HepG2 (cell line): Measurements from ENCODE around the gene VSIG2. TPM values are rescaled to one million over a fixed set of nuclear protein-coding genes. Genes with fewer than 3 reads are reported as not detected.

Experiments used
- DMAP1 ChIP-seq: IDR thresholded peaks from 2 replicates; pipeline ENCODE4 v1.6.1; 2016
- EEA1 ChIP-seq: sonication (generic); formaldehyde crosslinking; IDR thresholded peaks from 2 replicates; pipeline ENCODE4 v1.5.1; 2020; ENCODE audit warnings: mild to moderate bottlenecking, missing genetic modification reagents, borderline replicate concordance
- ELF1 ChIP-seq: sonication (generic); formaldehyde crosslinking; IDR thresholded peaks from 2 replicates; pipeline ENCODE4 v1.4.0; 2020; ENCODE audit warnings: missing genetic modification reagents
- GATAD2A ChIP-seq: IDR thresholded peaks from 2 replicates; pipeline ENCODE4 v1.6.1; 2016
- HIC2 ChIP-seq: sonication (generic); formaldehyde crosslinking; IDR thresholded peaks from 2 replicates; pipeline ENCODE4 v1.9.0; 2022; ENCODE audit warnings: low read depth, missing genetic modification reagents
- HNF4G ChIP-seq, 2 experiments: sonication (generic) in 1 of 2; formaldehyde crosslinking in 1 of 2; IDR thresholded peaks; 2 replicates each; pipeline versions ENCODE4 v1.4.0 to v1.6.1; 2011 to 2020; ENCODE audit warnings: borderline replicate concordance in 2 of 2, low read depth in 2 of 2, mild to moderate bottlenecking in 2 of 2, low read length in 1 of 2, missing genetic modification reagents in 1 of 2, moderate library complexity in 1 of 2
- MAZ ChIP-seq, 2 experiments: sonication (generic) in 1 of 2; formaldehyde crosslinking in 1 of 2; IDR thresholded peaks; 2 replicates each; pipeline versions ENCODE4 v1.5.0 to v1.6.1; 2012 to 2020; ENCODE audit warnings: low read depth in 2 of 2, mild to moderate bottlenecking in 2 of 2, borderline replicate concordance in 1 of 2, improper control_type of control experiment in 1 of 2, low read length in 1 of 2, missing genetic modification reagents in 1 of 2, moderate library complexity in 1 of 2
- PHF8 ChIP-seq: sonication (generic); formaldehyde crosslinking; IDR thresholded peaks from 2 replicates; pipeline ENCODE4 v1.5.0; 2020; ENCODE audit warnings: missing genetic modification reagents
- PRMT3 ChIP-seq: sonication (generic); formaldehyde crosslinking; IDR thresholded peaks from 2 replicates; pipeline ENCODE4 v1.8.1; 2022; ENCODE audit warnings: low read depth, mild to moderate bottlenecking, moderate library complexity, missing genetic modification reagents, borderline replicate concordance
- SALL1 ChIP-seq: sonication (generic); formaldehyde crosslinking; IDR thresholded peaks from 2 replicates; pipeline ENCODE4 v1.8.0; 2022; ENCODE audit warnings: mild to moderate bottlenecking, missing genetic modification reagents
- SAP130 ChIP-seq: IDR thresholded peaks from 2 replicates; pipeline ENCODE4 v1.6.1; 2016; ENCODE audit warnings: low read depth
- SIN3A ChIP-seq: IDR thresholded peaks from 2 replicates; pipeline ENCODE4 v1.6.1; 2011; ENCODE audit warnings: low read depth, mild to moderate bottlenecking, control low read depth, low read length, borderline replicate concordance
- ZBTB20 ChIP-seq: sonication (generic); formaldehyde crosslinking; IDR thresholded peaks from 2 replicates; pipeline ENCODE4 v1.8.1; 2023; ENCODE audit warnings: missing genetic modification reagents, low read depth, mild to moderate bottlenecking, borderline replicate concordance
- ZBTB7B ChIP-seq: sonication (generic); formaldehyde crosslinking; IDR thresholded peaks from 2 replicates; pipeline ENCODE4 v1.4.0; 2020; ENCODE audit warnings: missing genetic modification reagents
- ZNF501 ChIP-seq: sonication (generic); formaldehyde crosslinking; IDR thresholded peaks from 2 replicates; pipeline ENCODE4 v1.5.1; 2020; ENCODE audit warnings: mild to moderate bottlenecking, moderate library complexity, missing genetic modification reagents
- ZNF687 ChIP-seq: sonication (generic); formaldehyde crosslinking; IDR thresholded peaks from 2 replicates; pipeline ENCODE4 v1.5.1; 2020; ENCODE audit warnings: mild to moderate bottlenecking, missing genetic modification reagents, moderate library complexity
- ZNF704 ChIP-seq: sonication (generic); formaldehyde crosslinking; IDR thresholded peaks from 2 replicates; pipeline ENCODE4 v1.8.1; 2023; ENCODE audit warnings: mild to moderate bottlenecking, inconsistent platforms, moderate library complexity, missing genetic modification reagents, borderline replicate concordance
- ZNF800 ChIP-seq: sonication (generic); formaldehyde crosslinking; IDR thresholded peaks from 2 replicates; pipeline ENCODE4 v1.4.0; 2020; ENCODE audit warnings: missing genetic modification reagents
- ZNF891 ChIP-seq: sonication (generic); formaldehyde crosslinking; IDR thresholded peaks from 2 replicates; pipeline ENCODE4 v1.5.0; 2020; ENCODE audit warnings: mild to moderate bottlenecking, missing genetic modification reagents
- polyA plus RNA-seq, 8 experiments: library from polyadenylated mRNA; depleted of rRNA in 3 of 8; stranded (reverse) in 7 of 8; unstranded in 1 of 8; fragments of >200 nt; fragmentation: Illumina TruSeq in 4 of 8; extraction: Trizol in 4 of 8; gene quantifications; 2 replicates each; pipeline versions ENCODE4 v1.2.1 to v1.2.3, GENCODE V29; 2011 to 2016; ENCODE audit warnings: low read depth in 4 of 8, missing spikeins in 1 of 8, mixed read lengths in 1 of 8; ENCODE audit not compliant: insufficient read depth in 1 of 8
- total RNA-seq, 5 experiments: library from RNA; depleted of rRNA; stranded (reverse); fragments of >200 nt; fragmentation: Illumina TruSeq; extraction: Trizol; gene quantifications; 2 replicates each; pipeline ENCODE4 v1.2.3, GENCODE V29; 2016; ENCODE audit warnings: low read depth in 1 of 5

VSIG2 gene
- total and polyA plus RNA-seq, 2 of the 13 experiments (the other 11 are each of a cell fraction or from before 2014, with no cell fraction given) = 0.80 to 2.7 TPM

GRCh38 chr11:124746621-124747243, 5.3 kb downstream of the VSIG2 start (continued):
- TF ChIP-seq PRMT3 = peak; percentile 79; the same call in 1 of the 2 replicates
- 0 out of 2 replicates have a peak, but pooled peaks have one; percentile 21 for TF ChIP-seq ZNF704 (CRISPR knock-in tag)
- TF ChIP-seq SIN3A = 0 out of 2 replicates have a peak, but pooled peaks have one; percentile 28
- TF ChIP-seq ZBTB7B (CRISPR knock-in tag) = peak; percentile 74; the same call in 1 of the 2 replicates
- TF ChIP-seq SAP130 = peak; percentile 72
- peak; percentile 26; the same call in 1 of the 2 replicates for TF ChIP-seq ZNF891
- TF ChIP-seq PHF8 = peak; percentile 54
- 0 out of 2 replicates have a peak, but pooled peaks have one; percentile 67 for TF ChIP-seq EEA1
- peak; percentile 64; the same call in 1 of the 2 replicates for TF ChIP-seq SALL1
- TF ChIP-seq MAZ (IDR thresholded peaks at IDR 0.05; ENCODE audit: borderline replicate concordance, low read depth, low read length) = no peak
- 0 out of 2 replicates have a peak, but pooled peaks have one; percentile 20 for TF ChIP-seq MAZ (CRISPR knock-in tag; IDR thresholded peaks at IDR 0.05; ENCODE audit: low read depth)
- TF ChIP-seq ELF1 (CRISPR knock-in tag) = peak; percentile 53; the same call in 1 of the 2 replicates
- TF ChIP-seq DMAP1 (CRISPR knock-in tag) = peak; percentile 52; the same call in 1 of the 2 replicates
- TF ChIP-seq ZNF501 (CRISPR knock-in tag) = peak; percentile 37; the same call in 1 of the 2 replicates
- TF ChIP-seq HIC2 (CRISPR knock-in tag) = 0 out of 2 replicates have a peak, but pooled peaks have one; percentile 21
- peak; percentile 86 for TF ChIP-seq ZNF687
- TF ChIP-seq GATAD2A (CRISPR knock-in tag) = 0 out of 2 replicates have a peak, but pooled peaks have one; percentile 28
- peak; percentile 85 for TF ChIP-seq ZNF800 (CRISPR knock-in tag)
- 0 out of 2 replicates have a peak, but pooled peaks have one; percentile 25 for TF ChIP-seq ZBTB20 (CRISPR knock-in tag)
- TF ChIP-seq HNF4G (IDR thresholded peaks at IDR 0.05; ENCODE audit: borderline replicate concordance, low read depth, low read length) = no peak
- no peak for TF ChIP-seq HNF4G (CRISPR knock-in tag; IDR thresholded peaks at IDR 0.05; ENCODE audit: borderline replicate concordance, low read depth)
